Loucy (cell line): ENCODE measurements around the gene BAG1.

Experiments
- EZH2phosphoT487 ChIP-seq: fragments of 200-600 bp; IDR thresholded peaks from 2 replicates; pipeline ENCODE4 v1.6.1; 2018; ENCODE audit warnings: antibody characterized with exemption, mild to moderate bottlenecking, moderate library complexity, borderline replicate concordance
- TF ChIP-seq, protein P1 (sequence below): fragments of 200-600 bp; sonication (generic); conservative IDR thresholded peaks from 2 replicates; pipeline ENCODE4 v1.5.1; 2014; ENCODE audit warnings: mild to moderate bottlenecking, antibody characterized with exemption, low read length

DNA sequence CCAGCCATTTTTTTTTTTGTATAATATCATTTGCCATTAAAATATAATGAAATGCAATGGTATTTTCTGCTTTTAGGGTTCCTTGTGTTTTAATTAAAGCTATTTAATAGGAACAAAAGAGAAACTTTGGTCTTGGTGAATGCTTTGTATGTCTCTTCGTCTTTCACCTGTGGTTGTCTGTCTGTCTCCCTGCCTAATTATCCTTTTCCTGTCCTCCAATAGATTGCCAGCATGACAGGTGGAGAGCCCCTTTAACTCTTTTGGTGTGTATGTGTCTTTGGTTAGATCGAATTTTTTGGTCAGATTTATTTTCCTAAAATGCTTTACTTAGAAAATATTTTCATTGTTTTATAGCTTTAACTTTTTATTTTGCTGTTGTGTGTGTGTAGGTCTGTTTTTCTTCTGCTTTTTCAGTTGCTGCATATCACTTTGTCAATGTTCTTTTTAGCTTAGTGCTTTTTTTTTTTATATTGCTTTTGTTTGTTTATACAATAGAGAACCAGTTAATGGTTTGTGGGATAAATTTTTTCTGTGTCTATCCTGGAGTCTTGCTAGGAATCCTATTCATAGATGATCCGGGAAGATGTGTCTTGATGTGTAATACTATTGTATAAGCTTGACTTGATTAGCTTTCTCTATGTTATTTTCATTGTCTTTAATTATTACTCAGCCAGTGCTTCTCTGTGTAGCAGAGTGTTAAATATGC lies 8.9 kb upstream of the BAG1 start:
- TF ChIP-seq, protein P1, sequence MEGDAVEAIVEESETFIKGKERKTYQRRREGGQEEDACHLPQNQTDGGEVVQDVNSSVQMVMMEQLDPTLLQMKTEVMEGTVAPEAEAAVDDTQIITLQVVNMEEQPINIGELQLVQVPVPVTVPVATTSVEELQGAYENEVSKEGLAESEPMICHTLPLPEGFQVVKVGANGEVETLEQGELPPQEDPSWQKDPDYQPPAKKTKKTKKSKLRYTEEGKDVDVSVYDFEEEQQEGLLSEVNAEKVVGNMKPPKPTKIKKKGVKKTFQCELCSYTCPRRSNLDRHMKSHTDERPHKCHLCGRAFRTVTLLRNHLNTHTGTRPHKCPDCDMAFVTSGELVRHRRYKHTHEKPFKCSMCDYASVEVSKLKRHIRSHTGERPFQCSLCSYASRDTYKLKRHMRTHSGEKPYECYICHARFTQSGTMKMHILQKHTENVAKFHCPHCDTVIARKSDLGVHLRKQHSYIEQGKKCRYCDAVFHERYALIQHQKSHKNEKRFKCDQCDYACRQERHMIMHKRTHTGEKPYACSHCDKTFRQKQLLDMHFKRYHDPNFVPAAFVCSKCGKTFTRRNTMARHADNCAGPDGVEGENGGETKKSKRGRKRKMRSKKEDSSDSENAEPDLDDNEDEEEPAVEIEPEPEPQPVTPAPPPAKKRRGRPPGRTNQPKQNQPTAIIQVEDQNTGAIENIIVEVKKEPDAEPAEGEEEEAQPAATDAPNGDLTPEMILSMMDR, result no peak
- TF ChIP-seq EZH2phosphoT487, result no peak
